Liver (tissue), 9 donors: ENCODE data around the gene CDH16. TPM values are rescaled to one million over a fixed set of nuclear protein-coding genes. Genes with fewer than 3 reads are reported as not detected.

Experiments used
- DNase-seq: peaks from one replicate; pipeline ENCODE4 v3.0.0-alpha.2; 2017; ENCODE audit warnings: low spot score
- H3K27ac ChIP-seq, 2 donors: one replicate each; pipeline ENCODE4 v1.7.0; 2013; ENCODE audit warnings: inconsistent platforms in 2 of 2, low read length in 2 of 2, control low read depth in 1 of 2, low read depth in 1 of 2, mild to moderate bottlenecking in 1 of 2
- H3K27me3 ChIP-seq, 4 donors: one replicate each; pipeline versions ENCODE4 v1.6.1 to v1.7.0; 2013; ENCODE audit warnings: low read length in 3 of 4, inconsistent platforms in 1 of 4, mild to moderate bottlenecking in 1 of 4, moderate library complexity in 1 of 4; ENCODE audit not compliant: control insufficient read depth in 4 of 4, insufficient read depth in 4 of 4
- H3K36me3 ChIP-seq, 4 donors: one replicate each; pipeline versions ENCODE4 v1.6.1 to v1.7.0; 2013; ENCODE audit warnings: low read length in 3 of 4, mild to moderate bottlenecking in 3 of 4, low read depth in 1 of 4, moderate library complexity in 1 of 4; ENCODE audit not compliant: control insufficient read depth in 4 of 4, insufficient read depth in 3 of 4
- H3K4me1 ChIP-seq, 4 donors: one replicate each; pipeline versions ENCODE4 v1.6.1 to v1.7.0; 2013; ENCODE audit warnings: low read length in 3 of 4, mild to moderate bottlenecking in 3 of 4, moderate library complexity in 1 of 4; ENCODE audit not compliant: control insufficient read depth in 4 of 4, insufficient read depth in 4 of 4
- H3K4me3 ChIP-seq, 3 donors: one replicate each; pipeline versions ENCODE4 v1.6.1 to v1.7.0; 2013; ENCODE audit warnings: low read length in 3 of 3, control low read depth in 1 of 3, low read depth in 1 of 3, mild to moderate bottlenecking in 1 of 3
- H3K9ac ChIP-seq, 2 donors: one replicate each; pipeline ENCODE4 v1.7.0; 2013; ENCODE audit warnings: low read length in 2 of 2, mild to moderate bottlenecking in 2 of 2, moderate library complexity in 2 of 2, control low read depth in 1 of 2, low read depth in 1 of 2
- H3K9me3 ChIP-seq, 4 donors: one replicate each; pipeline versions ENCODE4 v1.6.1 to v1.7.0; 2013; ENCODE audit warnings: low read length in 3 of 4; ENCODE audit not compliant: control insufficient read depth in 4 of 4
- ATF3 ChIP-seq: IDR thresholded peaks from 2 replicates; pipeline ENCODE4 v1.6.1; 2016; ENCODE audit warnings: antibody characterized with exemption
- CTCF ChIP-seq: fragments of 150-350 bp; IDR thresholded peaks from 2 replicates; pipeline ENCODE4 v1.5.1; 2017; ENCODE audit warnings: improper control_type of control experiment, low read depth, low read length; ENCODE audit not compliant: missing input control
- EGR1 ChIP-seq, 2 donors: IDR thresholded peaks; 2 replicates each; pipeline ENCODE4 v1.6.1; 2016 to 2018; ENCODE audit warnings: antibody characterized with exemption in 2 of 2, low read depth in 2 of 2
- FOXA1 ChIP-seq: IDR thresholded peaks from 2 replicates; pipeline ENCODE4 v1.6.1; 2016; ENCODE audit warnings: antibody characterized with exemption
- FOXA2 ChIP-seq: IDR thresholded peaks from 2 replicates; pipeline ENCODE4 v1.6.1; 2016; ENCODE audit warnings: antibody characterized with exemption
- GABPA ChIP-seq, 2 donors: IDR thresholded peaks in 1 of 2; conservative IDR thresholded peaks in 1 of 2; 2 replicates each; pipeline ENCODE4 v1.6.1; 2016; ENCODE audit warnings: antibody characterized with exemption in 2 of 2, mild to moderate bottlenecking in 1 of 2, moderate library complexity in 1 of 2
- HNF4A ChIP-seq, 2 donors: conservative IDR thresholded peaks; 2 replicates each; pipeline ENCODE4 v1.6.1; 2016; ENCODE audit warnings: antibody characterized with exemption in 2 of 2, mild to moderate bottlenecking in 2 of 2
- HNF4G ChIP-seq: IDR thresholded peaks from 2 replicates; pipeline ENCODE4 v1.6.1; 2016; ENCODE audit warnings: antibody characterized with exemption
- JUND ChIP-seq, 2 donors: IDR thresholded peaks; 2 replicates each; pipeline ENCODE4 v1.6.1; 2016; ENCODE audit warnings: antibody characterized with exemption in 2 of 2
- MAX ChIP-seq: IDR thresholded peaks from 2 replicates; pipeline ENCODE4 v1.6.1; 2016; ENCODE audit warnings: antibody characterized with exemption
- NR2F2 ChIP-seq: IDR thresholded peaks from 2 replicates; pipeline ENCODE4 v1.6.1; 2016; ENCODE audit warnings: antibody characterized with exemption
- RAD21 ChIP-seq, 2 donors: IDR thresholded peaks; 2 replicates each; pipeline ENCODE4 v1.6.1; 2016; ENCODE audit warnings: antibody characterized with exemption in 2 of 2, mild to moderate bottlenecking in 2 of 2
- REST ChIP-seq: IDR thresholded peaks from 2 replicates; pipeline ENCODE4 v1.6.1; 2016; ENCODE audit warnings: antibody characterized with exemption, mild to moderate bottlenecking
- RXRA ChIP-seq, 2 donors: IDR thresholded peaks; 2 replicates each; pipeline ENCODE4 v1.6.1; 2017 to 2018; ENCODE audit warnings: antibody characterized with exemption in 2 of 2, mild to moderate bottlenecking in 1 of 2
- SP1 ChIP-seq: IDR thresholded peaks from 2 replicates; pipeline ENCODE4 v1.6.1; 2018; ENCODE audit warnings: antibody characterized with exemption, mild to moderate bottlenecking
- TAF1 ChIP-seq: conservative IDR thresholded peaks from 2 replicates; pipeline ENCODE4 v1.6.1; 2016; ENCODE audit warnings: antibody characterized with exemption, mild to moderate bottlenecking
- YY1 ChIP-seq: IDR thresholded peaks from 2 replicates; pipeline ENCODE4 v1.6.1; 2016; ENCODE audit warnings: antibody characterized with exemption, mild to moderate bottlenecking
- ZBTB33 ChIP-seq: IDR thresholded peaks from 2 replicates; pipeline ENCODE4 v1.6.1; 2016; ENCODE audit warnings: antibody characterized with exemption
- WGBS: extraction: QIAGEN DNeasy Blood & Tissue Kit; methylation state at CpG from one replicate; pipeline ENCODE4 v1.1.7; 2013; 5-methylcytosine and 5-hydroxymethylcytosine counted together
- polyA plus RNA-seq, 2 donors: library from polyadenylated mRNA; stranded (reverse) in 1 of 2; unstranded in 1 of 2; fragments of 200-250 nt in 1 of 2; fragments of >200 nt in 1 of 2; fragmentation: Nextera tagmentation in 1 of 2; extraction: Ambion mirVana in 1 of 2; gene quantifications; one replicate each; pipeline versions ENCODE4 v1.2.1 to v1.2.3, GENCODE V29; 2013 to 2015
- total RNA-seq, 2 donors: library from RNA; depleted of rRNA; stranded (reverse); fragments of >200 nt; gene quantifications; one replicate each; pipeline ENCODE4 v1.2.3, GENCODE V29; 2014
- donor health status: healthy.
- donor health status: healthy.
- donor health status: healthy.
- donor health status: healthy.
- donor health status: healthy.

CDH16 gene
- total and polyA plus RNA-seq, 4 donors: 0.56 TPM; not detected in 3

GRCh38 chr16:66885491-66885890 is 33.2 kb downstream of the CDH16 start:
- Histone ChIP-seq H3K9ac (no peak overlapping the region), H3K9me3 (no peaks in the 10 kb centered on the region), H3K36me3 (peaks cover 4 to 23% (median 15%) of the 10 kb centered on the region in 4 donors), H3K27ac (no peak overlapping the region), H3K4me3 (no peak overlapping the region), H3K27me3 (no peaks in the 10 kb centered on the region), H3K4me1 (peaks cover 0 to 15% (median 9%) of the 10 kb centered on the region in 4 donors)
- no peak for DNase-seq
- WGBS: 94% methylated on average over 12 of the region's 12 CpGs
- TF ChIP-seq HNF4G: no peak
- no peak for TF ChIP-seq ZBTB33
- TF ChIP-seq JUND (IDR thresholded peaks at IDR 0.05): no peak
- TF ChIP-seq CTCF: no peak
- TF ChIP-seq FOXA1: no peak
- no peak for TF ChIP-seq REST
- no peak for TF ChIP-seq RXRA (IDR thresholded peaks at IDR 0.05)

- no peak overlapping the region for H3K4me3 ChIP-seq
- no peaks in the 10 kb centered on the region for H3K9me3 ChIP-seq
- no peak for DNase-seq
- H3K27me3 ChIP-seq: no peaks in the 10 kb centered on the region
- H3K36me3 ChIP-seq: peaks cover 4 to 23% (median 15%) of the 10 kb centered on the region in 4 donors
- H3K4me1 ChIP-seq: peaks cover 3 to 21% (median 17%) of the 10 kb centered on the region in 4 donors
- H3K27ac ChIP-seq: no peak overlapping the region
- no peak overlapping the region for H3K9ac ChIP-seq
- WGBS: 97% methylated on average over 3 of the region's 3 CpGs
- no peak for TF ChIP-seq FOXA2
- no peak for TF ChIP-seq ATF3
- TF ChIP-seq YY1: no peak
- TF ChIP-seq RAD21 (IDR thresholded peaks at IDR 0.05): no peak
- no peak for TF ChIP-seq HNF4A (conservative IDR thresholded peaks at IDR 0.05)
- no peak for TF ChIP-seq TAF1
- TF ChIP-seq FOXA1: no peak
- TF ChIP-seq MAX: no peak
- TF ChIP-seq EGR1 (IDR thresholded peaks at IDR 0.05; ENCODE audit: low read depth in 2 of 2): no peak
- TF ChIP-seq JUND (IDR thresholded peaks at IDR 0.05): no peak
- TF ChIP-seq GABPA (IDR thresholded peaks at IDR 0.05 in 1 of 2, conservative IDR thresholded peaks at IDR 0.05 in 1 of 2): no peak
- TF ChIP-seq SP1: no peak
- no peak for TF ChIP-seq REST
- TF ChIP-seq NR2F2: no peak
- no peak for TF ChIP-seq ZBTB33
Observed at GRCh38 chr16:66882702-66883101, 36.0 kb downstream of the CDH16 start.
